Trophoblast cell (in vitro differentiated cells and primary cell): Measurements from ENCODE around the gene ZNF133. TPM values are rescaled to one million over a fixed set of nuclear protein-coding genes. Genes with fewer than 3 reads are reported as not detected.
A peak's percentile ranks its signal among the peaks of the same experiment; 100 is the strongest.
"Not testable (repeated sequence)": the region's sequence is repeated elsewhere in the genome, so short reads cannot be mapped to it uniquely, and the experiment has no call there.

ENCODE experiments used
- DNase-seq, 2 donors: peaks; one replicate each; pipeline ENCODE4 v3.0.0-alpha.2; 2016
- H2AFZ ChIP-seq: 2 replicates; pipeline ENCODE4 v1.6.1; 2013; ENCODE audit warnings: low read length, moderate library complexity, mild to moderate bottlenecking; ENCODE audit not compliant: insufficient read depth, poor library complexity
- H2AK5ac ChIP-seq: 2 replicates; pipeline ENCODE4 v1.6.1; 2013; ENCODE audit warnings: mild to moderate bottlenecking, low read length
- H2BK120ac ChIP-seq: 2 replicates; pipeline ENCODE4 v1.6.1; 2013; ENCODE audit warnings: low read length, mild to moderate bottlenecking, moderate library complexity; ENCODE audit not compliant: insufficient read depth, poor library complexity
- H2BK12ac ChIP-seq: 2 replicates; pipeline ENCODE4 v1.6.1; 2013; ENCODE audit warnings: mild to moderate bottlenecking, low read length, moderate library complexity
- H2BK5ac ChIP-seq: 2 replicates; pipeline ENCODE4 v1.6.1; 2013; ENCODE audit warnings: low read length, low read depth, moderate library complexity, mild to moderate bottlenecking; ENCODE audit not compliant: poor library complexity
- H3K14ac ChIP-seq: 2 replicates; pipeline ENCODE4 v1.6.1; 2013; ENCODE audit warnings: mild to moderate bottlenecking, low read length
- H3K18ac ChIP-seq: 2 replicates; pipeline ENCODE4 v1.6.1; 2013; ENCODE audit warnings: mild to moderate bottlenecking, low read length
- H3K23ac ChIP-seq: 2 replicates; pipeline ENCODE4 v1.6.1; 2013; ENCODE audit warnings: low read length
- H3K27ac ChIP-seq: 2 replicates; pipeline ENCODE4 v1.5.1; 2013; ENCODE audit warnings: low read depth, mild to moderate bottlenecking, inconsistent platforms, low read length, moderate library complexity
- H3K27me3 ChIP-seq: 2 replicates; pipeline ENCODE4 v1.6.1; 2013; ENCODE audit warnings: inconsistent platforms, mild to moderate bottlenecking, low read length, moderate library complexity; ENCODE audit not compliant: insufficient read depth
- H3K36me3 ChIP-seq, 2 experiments: 1 replicate in 1 of 2; 2 replicates in 1 of 2; pipeline ENCODE4 v1.6.1; 2013; ENCODE audit warnings: low read length in 2 of 2, mild to moderate bottlenecking in 2 of 2, moderate library complexity in 1 of 2; ENCODE audit not compliant: insufficient read depth in 2 of 2, control insufficient read depth in 1 of 2
- H3K4ac ChIP-seq: 2 replicates; pipeline ENCODE4 v1.6.1; 2013; ENCODE audit warnings: low read depth, mild to moderate bottlenecking, low read length, moderate library complexity
- H3K4me1 ChIP-seq, 2 experiments: 1 replicate in 1 of 2; 2 replicates in 1 of 2; pipeline ENCODE4 v1.6.1; 2013; ENCODE audit warnings: low read length in 2 of 2, mild to moderate bottlenecking in 2 of 2, moderate library complexity in 1 of 2; ENCODE audit not compliant: insufficient read depth in 2 of 2, control insufficient read depth in 1 of 2
- H3K4me2 ChIP-seq: 2 replicates; pipeline ENCODE4 v1.6.1; 2013; ENCODE audit warnings: inconsistent platforms, mild to moderate bottlenecking, low read length, moderate library complexity
- H3K4me3 ChIP-seq: 2 replicates; pipeline ENCODE4 v1.5.1; 2013; ENCODE audit warnings: mild to moderate bottlenecking, low read depth, low read length, inconsistent platforms
- H3K79me1 ChIP-seq: one replicate; pipeline ENCODE4 v1.6.1; 2013; ENCODE audit warnings: low read length
- H3K79me2 ChIP-seq: 2 replicates; pipeline ENCODE4 v1.6.1; 2013; ENCODE audit warnings: low read length, mild to moderate bottlenecking; ENCODE audit not compliant: control insufficient read depth, insufficient read depth, poor library complexity
- H3K9ac ChIP-seq: 2 replicates; pipeline ENCODE4 v1.6.1; 2013; ENCODE audit warnings: mild to moderate bottlenecking, low read length
- H3K9me3 ChIP-seq: 2 replicates; pipeline ENCODE4 v1.6.1; 2013; ENCODE audit warnings: low read depth, mild to moderate bottlenecking, control low read depth, inconsistent platforms, low read length; ENCODE audit not compliant: insufficient read depth
- H4K12ac ChIP-seq: 2 replicates; pipeline ENCODE4 v1.6.1; 2013; ENCODE audit warnings: low read depth, mild to moderate bottlenecking, low read length, moderate library complexity
- H4K8ac ChIP-seq: 2 replicates; pipeline ENCODE4 v1.6.1; 2013; ENCODE audit warnings: low read depth, mild to moderate bottlenecking, low read length, moderate library complexity
- H4K91ac ChIP-seq: one replicate; pipeline ENCODE4 v1.6.1; 2013; ENCODE audit warnings: low read depth, mild to moderate bottlenecking, low read length, moderate library complexity
- WGBS: extraction: QIAGEN DNeasy Blood & Tissue Kit; methylation state at CpG from one replicate; pipeline ENCODE4 v1.1.7; 2013; ENCODE audit warnings: missing lambda C conversion rate; ENCODE audit not compliant: insufficient read length, insufficient coverage; ENCODE audit errors: extremely low coverage; 5-methylcytosine and 5-hydroxymethylcytosine counted together
- polyA plus RNA-seq: library from polyadenylated mRNA; stranded (reverse); fragments of 200-250 nt; gene quantifications from 2 replicates; pipeline ENCODE4 v1.2.3, GENCODE V29; 2013

The ZNF133 gene
- 6.0 and 6.2 TPM in 2 replicates for polyA plus RNA-seq

- H3K18ac ChIP-seq, result peak within 1 kb of the TSS; percentile 76
- H4K8ac ChIP-seq, result peak within 1 kb of the TSS; percentile 95
- peak within 1 kb of the TSS; percentile 91 for H2BK120ac ChIP-seq
- no CpG with 5 or more reads among the region's 63 CpGs for WGBS
- H3K4me3 ChIP-seq, result peak within 1 kb of the TSS; percentile 92
- H3K27me3 ChIP-seq, result no peaks in the 10 kb centered on the region
- H3K79me2 ChIP-seq, result peaks cover 7% of the 10 kb centered on the region
- peaks cover 0 to 8% of the 10 kb centered on the region in 2 experiments for H3K4me1 ChIP-seq
- peak within 1 kb of the TSS; percentile 90 for H2BK5ac ChIP-seq
- peak within 1 kb of the TSS; percentile 57 for H2AK5ac ChIP-seq
- peak within 1 kb of the TSS; percentile 92 for H3K14ac ChIP-seq
- H3K27ac ChIP-seq, result peak within 1 kb of the TSS; percentile 63
- peak within 1 kb of the TSS; percentile 80 for H4K91ac ChIP-seq
- H3K79me1 ChIP-seq, result peaks cover 13% of the 10 kb centered on the region
- H3K4ac ChIP-seq, result peak within 1 kb of the TSS; percentile 77
- H2BK12ac ChIP-seq, result no peak within 1 kb of the TSS
- H3K23ac ChIP-seq, result no peak within 1 kb of the TSS
- peak within 1 kb of the TSS; percentile 92 for H4K12ac ChIP-seq
- peak within 1 kb of the TSS; percentile 99 for H2AFZ ChIP-seq
- no peaks in the 10 kb centered on the region for H3K9me3 ChIP-seq
- H3K36me3 ChIP-seq, result peaks cover 0 to 2% of the 10 kb centered on the region in 2 experiments
- H3K9ac ChIP-seq, result peak within 1 kb of the TSS; percentile 88
- peak; percentile 93 to 96 for DNase-seq
- H3K4me2 ChIP-seq, result peak within 1 kb of the TSS; percentile 86
Observed at GRCh38 chr20:18287915-18288748, at the start of gene ZNF133. TSS of gene ZNF133 (plus strand) at chr20:18288527. CDS start at chr20:18305687, 17,160 bp downstream.

- Histone ChIP-seq H2BK120ac (no peak overlapping the region), H3K4me1 (no peaks in the 10 kb centered on the region), H4K91ac (no peak overlapping the region), H4K12ac (no peak overlapping the region), H3K9ac (no peak overlapping the region), H3K27me3 (no peaks in the 10 kb centered on the region), H3K79me2 (no peaks in the 10 kb centered on the region), H3K79me1 (no peaks in the 10 kb centered on the region), H2AK5ac (no peak overlapping the region), H3K4ac (no peak overlapping the region), H2BK12ac (no peak overlapping the region), H3K14ac (no peak overlapping the region), H3K36me3 (no peaks in the 10 kb centered on the region), H3K18ac (no peak overlapping the region), H4K8ac (no peak overlapping the region), H3K23ac (no peak overlapping the region), H3K27ac (no peak overlapping the region), H3K4me3 (no peak overlapping the region), H3K9me3 (no peaks in the 10 kb centered on the region), H2AFZ (no peak overlapping the region), H3K4me2 (no peak overlapping the region), H2BK5ac (no peak overlapping the region)
- DNase-seq, result no peak
- WGBS, result no CpG with 5 or more reads among the region's 1 CpG
Observed at GRCh38 chr20:18240997-18241396, 47.3 kb upstream of the ZNF133 start.

GRCh38 chr20:18243802-18244201 lies 44.5 kb upstream of the ZNF133 start:
- Histone ChIP-seq H3K79me2 (no peaks in the 10 kb centered on the region), H4K12ac (no peak overlapping the region), H3K4ac (no peak overlapping the region), H4K91ac (no peak overlapping the region), H3K4me1 (no peaks in the 10 kb centered on the region), H3K4me3 (no peak overlapping the region), H2AK5ac (no peak overlapping the region), H3K4me2 (no peak overlapping the region), H2AFZ (no peak overlapping the region), H2BK12ac (no peak overlapping the region), H3K18ac (no peak overlapping the region), H3K79me1 (no peaks in the 10 kb centered on the region), H3K36me3 (no peaks in the 10 kb centered on the region), H3K23ac (no peak overlapping the region), H2BK5ac (no peak overlapping the region), H3K27me3 (no peaks in the 10 kb centered on the region), H4K8ac (no peak overlapping the region), H2BK120ac (no peak overlapping the region), H3K9me3 (no peaks in the 10 kb centered on the region), H3K14ac (no peak overlapping the region), H3K27ac (no peak overlapping the region), H3K9ac (no peak overlapping the region)
- no peak for DNase-seq
- WGBS, result no CpG with 5 or more reads among the region's 1 CpG

- WGBS, result no CpG with 5 or more reads among the region's 4 CpGs
- H3K36me3 ChIP-seq, H3K79me2 ChIP-seq, H3K79me1 ChIP-seq, H3K4ac ChIP-seq, H2BK12ac ChIP-seq, H3K4me3 ChIP-seq, H3K27me3 ChIP-seq, H4K12ac ChIP-seq, H2AK5ac ChIP-seq, H3K14ac ChIP-seq, H2AFZ ChIP-seq, H3K9me3 ChIP-seq, H3K23ac ChIP-seq, H3K27ac ChIP-seq, H2BK5ac ChIP-seq, H3K18ac ChIP-seq, DNase-seq, H3K4me1 ChIP-seq, H3K9ac ChIP-seq, H4K91ac ChIP-seq, H3K4me2 ChIP-seq, H4K8ac ChIP-seq, H2BK120ac ChIP-seq: not testable (repeated sequence)
Observed at GRCh38 chr20:18248545-18248944, 39.8 kb upstream of the ZNF133 start.
